Caco-2 (cell line): ENCODE data around the gene RIN3. TPM values are rescaled to one million over a fixed set of nuclear protein-coding genes. Genes with fewer than 3 reads are reported as not detected.

ENCODE experiments used
- BruUV-seq: library from RNA; stranded (reverse); fragments of 400-500 nt; replicated peaks from 2 replicates; lab custom pipeline; 2021; lab: Mats Ljungman, UMichigan
- CTCF ChIA-PET: fragments of 300-600 bp; sonication (Branson Sonifier 250); formaldehyde crosslinking; loops from one replicate; lab custom pipeline; 2022; ENCODE audit warnings: antibody characterized with exemption; lab: Charles Lee
- POLR2A ChIA-PET: fragments of 300-600 bp; sonication (Branson Sonifier 250); formaldehyde crosslinking; loops from one replicate; lab custom pipeline; 2022; ENCODE audit warnings: antibody characterized with exemption; lab: Charles Lee
- DNase-seq, 2 experiments: peaks; one replicate each; pipeline versions ENCODE4 v3.0.0 to v3.0.0-alpha.2; 2020 to 2022
- H3K27me3 ChIP-seq: replicated peaks from 2 replicates; pipeline ENCODE4 v1.6.0; 2011; ENCODE audit warnings: low read length; ENCODE audit not compliant: control insufficient read depth, insufficient read depth
- H3K36me3 ChIP-seq: 2 replicates; pipeline ENCODE4 v1.5.1; 2011; ENCODE audit warnings: low read length; ENCODE audit not compliant: control insufficient read depth, insufficient read depth
- H3K4me1 ChIP-seq: fragments of 250-450 bp; sonication (Bioruptor Pico); 2 replicates; pipeline ENCODE4 v1.5.1; 2020; ENCODE audit warnings: mild to moderate bottlenecking
- H3K4me3 ChIP-seq: 2 replicates; pipeline ENCODE4 v1.5.1; 2011; ENCODE audit warnings: low read depth, mild to moderate bottlenecking, control low read depth, low read length
- H3K9me3 ChIP-seq: fragments of 250-450 bp; sonication (Bioruptor Pico); 2 replicates; pipeline ENCODE4 v1.5.1; 2020; ENCODE audit warnings: mild to moderate bottlenecking, moderate library complexity
- H3K27ac Mint-ChIP-seq: one replicate; pipeline ENCODE4 v1.8.0; 2022; ENCODE audit warnings: mixed read lengths; ENCODE audit not compliant: unreplicated experiment
- H3K27me3 Mint-ChIP-seq: one replicate; pipeline ENCODE4 v1.8.0; 2022; ENCODE audit warnings: mixed read lengths; ENCODE audit not compliant: insufficient read depth, unreplicated experiment
- H3K36me3 Mint-ChIP-seq: one replicate; pipeline ENCODE4 v1.8.0; 2022; ENCODE audit warnings: mild to moderate bottlenecking, mixed read lengths; ENCODE audit not compliant: insufficient read depth, unreplicated experiment
- H3K4me1 Mint-ChIP-seq: one replicate; pipeline ENCODE4 v1.8.0; 2022; ENCODE audit warnings: low read depth, mixed read lengths; ENCODE audit not compliant: unreplicated experiment
- H3K4me3 Mint-ChIP-seq: one replicate; pipeline ENCODE4 v1.8.0; 2022; ENCODE audit warnings: mild to moderate bottlenecking, moderate library complexity, mixed read lengths; ENCODE audit not compliant: unreplicated experiment
- H3K9me3 Mint-ChIP-seq: one replicate; pipeline ENCODE4 v1.8.0; 2022; ENCODE audit warnings: mixed read lengths; ENCODE audit not compliant: unreplicated experiment
- CTCF ChIP-seq, 2 experiments: fragments of 200-600 bp in 1 of 2; IDR thresholded peaks; 1 replicate in 1 of 2; 2 replicates in 1 of 2; pipeline versions ENCODE4 v1.5.1 to v1.8.0; 2011 to 2022; ENCODE audit warnings: antibody characterized with exemption in 1 of 2, control low read depth in 1 of 2, inconsistent platforms in 1 of 2, low read depth in 1 of 2, low read length in 1 of 2, mild to moderate bottlenecking in 1 of 2, moderate library complexity in 1 of 2; ENCODE audit not compliant: insufficient read depth in 1 of 2, severe bottlenecking in 1 of 2, unreplicated experiment in 1 of 2
- intact Hi-C: fragments of 100-400 bp; cut with micrococcal nuclease; formaldehyde crosslinking; loops from one replicate; pipeline ENCODE4 v1.10.0; 2022; ENCODE audit not compliant: unreplicated experiment
- total RNA-seq: library from RNA; stranded (reverse); gene quantifications from 2 replicates; pipeline ENCODE4 v1.2.3, GENCODE V29; 2022

RIN3 gene
- total RNA-seq, 1 experiment from 2014 or later = 20.7 TPM

GRCh38 chr14:92694807-92695206, 181.2 kb downstream of the RIN3 start:
- CTCF ChIA-PET = no interaction called here
- no peaks in the 10 kb centered on the region for H3K9me3 Mint-ChIP-seq
- Histone ChIP-seq H3K27me3 (no peaks in the 10 kb centered on the region), H3K9me3 (no peaks in the 10 kb centered on the region), H3K4me1 (0 out of 2 replicates have a peak, but pooled peaks cover 5% of the 10 kb centered on the region), H3K36me3 (no peaks in the 10 kb centered on the region), H3K4me3 (no peak overlapping the region)
- POLR2A ChIA-PET = no interaction called here
- BruUV-seq = no TSS peak
- peaks cover 18% of the 10 kb centered on the region for H3K36me3 Mint-ChIP-seq
- no peak for DNase-seq
- no peak for TF ChIP-seq CTCF (IDR thresholded peaks at IDR 0.05; ENCODE audit: insufficient read depth in 1 of 2, low read depth in 1 of 2, low read length in 1 of 2, severe bottlenecking in 1 of 2, unreplicated experiment in 1 of 2)
- H3K4me3 Mint-ChIP-seq = no peak overlapping the region
- H3K4me1 Mint-ChIP-seq = peaks cover 7% of the 10 kb centered on the region
- no peak overlapping the region for H3K27ac Mint-ChIP-seq
- intact Hi-C loops = no loop called here
- peaks cover 9% of the 10 kb centered on the region for H3K27me3 Mint-ChIP-seq

GRCh38 chr14:92695562-92695961, 182.0 kb downstream of the RIN3 start:
- H3K9me3 Mint-ChIP-seq = no peaks in the 10 kb centered on the region
- no peak for DNase-seq
- peak overlapping the region; percentile 58 for H3K27ac Mint-ChIP-seq
- TF ChIP-seq CTCF (IDR thresholded peaks at IDR 0.05; ENCODE audit: insufficient read depth in 1 of 2, low read depth in 1 of 2, low read length in 1 of 2, severe bottlenecking in 1 of 2, unreplicated experiment in 1 of 2) = no peak
- Histone ChIP-seq H3K27me3 (no peaks in the 10 kb centered on the region), H3K4me1 (0 out of 2 replicates have a peak, but pooled peaks cover 5% of the 10 kb centered on the region), H3K36me3 (no peaks in the 10 kb centered on the region), H3K9me3 (no peaks in the 10 kb centered on the region), H3K4me3 (no peak overlapping the region)
- no peak overlapping the region for H3K4me3 Mint-ChIP-seq
- H3K27me3 Mint-ChIP-seq = peaks cover 9% of the 10 kb centered on the region
- intact Hi-C loops = no loop called here
- H3K4me1 Mint-ChIP-seq = peaks cover 7% of the 10 kb centered on the region
- CTCF ChIA-PET = no interaction called here
- peaks cover 18% of the 10 kb centered on the region for H3K36me3 Mint-ChIP-seq
- no TSS peak for BruUV-seq
- POLR2A ChIA-PET = no interaction called here

- TF ChIP-seq CTCF (IDR thresholded peaks at IDR 0.05; ENCODE audit: insufficient read depth in 1 of 2, low read depth in 1 of 2, low read length in 1 of 2, severe bottlenecking in 1 of 2, unreplicated experiment in 1 of 2) = no peak
- BruUV-seq = no TSS peak
- Mint-ChIP-seq H3K36me3 (peaks cover 18% of the 10 kb centered on the region), H3K9me3 (no peaks in the 10 kb centered on the region), H3K27ac (no peak overlapping the region), H3K27me3 (peaks cover 9% of the 10 kb centered on the region), H3K4me1 (peaks cover 7% of the 10 kb centered on the region), H3K4me3 (no peak overlapping the region)
- ChIA-PET POLR2A (no interaction called here), CTCF (no interaction called here)
- 0 out of 2 replicates have a peak, but pooled peaks cover 5% of the 10 kb centered on the region for H3K4me1 ChIP-seq
- no peaks in the 10 kb centered on the region for H3K9me3 ChIP-seq
- no peaks in the 10 kb centered on the region for H3K27me3 ChIP-seq
- intact Hi-C loops = no loop called here
- DNase-seq = no peak
- H3K36me3 ChIP-seq = no peaks in the 10 kb centered on the region
- H3K4me3 ChIP-seq = no peak overlapping the region
Observed at GRCh38 chr14:92696366-92696765, 182.8 kb downstream of the RIN3 start.
